GM21825 (cell line): ENCODE results near the gene VPS13A.
"Not testable (repeated sequence)": the region's sequence is repeated elsewhere in the genome, so short reads cannot be mapped to it uniquely, and the experiment has no call there.

ENCODE experiments used
- ATAC-seq: cut with Tn5 transposase; IDR thresholded peaks from one replicate; pipeline ENCODE4 v1.9.1; 2021; ENCODE audit warnings: mild to moderate bottlenecking, moderate library complexity; ENCODE audit not compliant: unreplicated experiment

The VPS13A gene

DNA sequence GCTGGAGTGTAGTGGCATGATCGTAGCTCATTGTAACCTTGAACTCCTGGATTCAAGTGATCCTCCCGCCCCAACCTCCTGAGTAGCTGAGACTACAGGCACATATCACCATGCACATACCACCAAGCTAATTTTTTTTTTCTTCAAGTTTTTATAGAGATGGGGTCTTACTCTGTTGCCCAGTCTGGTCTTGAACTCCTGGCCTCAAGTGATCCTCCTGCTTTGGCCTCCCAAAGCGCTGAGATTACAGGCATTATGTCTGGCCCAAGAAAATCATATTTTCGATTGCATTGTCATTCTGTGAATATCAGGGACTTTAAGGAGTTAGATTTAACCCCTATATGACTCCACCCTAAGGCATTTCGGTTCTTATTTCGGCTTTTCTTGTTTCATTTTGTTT lies 116.6 kb downstream of the VPS13A start:
- no peak for ATAC-seq

DNA sequence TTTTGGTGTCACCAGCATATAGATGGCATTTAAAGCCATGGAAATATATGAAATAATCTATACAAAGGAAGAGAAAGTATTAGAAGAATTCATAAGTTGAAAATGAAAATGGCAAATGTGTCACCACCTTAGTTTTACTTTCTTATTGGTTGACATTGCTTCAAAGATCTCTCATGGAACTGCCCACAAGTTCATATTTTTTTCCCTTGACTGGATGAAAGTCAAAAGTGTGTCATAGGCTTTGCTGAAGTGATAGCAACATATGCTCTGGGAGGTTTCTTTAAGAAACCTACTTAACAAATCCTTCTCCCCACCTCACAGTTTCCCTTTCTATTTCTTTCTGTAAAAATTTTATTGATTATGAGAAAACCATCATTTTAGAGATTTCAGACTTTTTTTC lies 127.2 kb downstream of the VPS13A start:
- ATAC-seq = peak; percentile 80

DNA sequence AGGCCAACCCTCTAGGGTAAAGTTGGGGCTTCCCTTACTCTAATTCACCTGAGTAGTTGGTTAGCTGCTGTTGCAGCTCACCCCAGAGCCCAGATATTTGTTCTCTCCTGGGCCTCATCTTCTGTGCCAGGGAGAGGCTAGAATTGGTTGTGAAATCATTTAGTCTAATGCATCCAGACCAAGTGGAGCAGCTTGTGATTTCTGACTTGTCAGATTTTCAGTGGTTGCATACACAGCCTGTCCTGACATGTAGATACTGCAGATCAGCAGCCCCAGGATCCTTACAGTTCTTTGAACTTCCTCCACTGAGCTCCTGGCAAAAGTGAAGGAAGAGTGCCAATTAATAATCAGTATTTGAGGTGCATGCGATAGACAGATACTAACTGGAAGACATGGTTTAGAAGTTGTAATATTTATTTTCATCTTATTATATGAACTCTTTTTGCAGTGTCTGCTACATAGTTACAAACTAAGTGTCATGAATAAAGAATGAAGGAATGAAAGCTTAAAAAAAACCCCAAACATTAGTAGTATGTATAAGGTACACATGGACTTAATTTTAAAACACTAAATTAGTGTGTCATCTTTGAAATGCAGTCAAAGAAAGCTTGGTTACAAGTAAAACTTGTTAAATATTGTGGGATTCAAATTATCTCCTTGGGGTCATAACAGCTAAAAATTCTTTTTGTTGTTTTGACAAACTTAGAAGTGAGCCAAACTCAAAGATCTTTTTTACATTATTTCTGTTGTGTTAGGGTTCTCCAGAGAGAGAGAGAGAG lies 128.5 kb downstream of the VPS13A start:
- no peak for ATAC-seq

DNA sequence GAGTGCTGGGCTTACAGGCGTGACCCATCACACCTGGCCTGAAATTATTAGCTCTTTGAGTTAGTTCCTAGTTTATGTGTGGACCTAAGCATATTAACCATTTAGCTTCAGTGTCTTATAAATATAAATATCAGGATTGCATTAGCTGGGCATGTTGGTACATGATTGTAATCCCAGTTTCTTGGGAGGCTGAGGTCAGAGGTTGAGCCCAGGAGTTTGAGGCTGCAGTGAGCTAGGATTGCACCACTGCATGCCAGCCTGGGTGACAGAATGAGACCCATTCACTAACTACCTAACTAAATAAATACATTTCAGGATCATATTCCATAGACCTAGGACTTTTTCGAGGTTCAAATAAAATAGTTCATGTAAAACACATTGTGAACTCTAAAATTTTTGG lies 129.8 kb downstream of the VPS13A start:
- no peak for ATAC-seq

DNA sequence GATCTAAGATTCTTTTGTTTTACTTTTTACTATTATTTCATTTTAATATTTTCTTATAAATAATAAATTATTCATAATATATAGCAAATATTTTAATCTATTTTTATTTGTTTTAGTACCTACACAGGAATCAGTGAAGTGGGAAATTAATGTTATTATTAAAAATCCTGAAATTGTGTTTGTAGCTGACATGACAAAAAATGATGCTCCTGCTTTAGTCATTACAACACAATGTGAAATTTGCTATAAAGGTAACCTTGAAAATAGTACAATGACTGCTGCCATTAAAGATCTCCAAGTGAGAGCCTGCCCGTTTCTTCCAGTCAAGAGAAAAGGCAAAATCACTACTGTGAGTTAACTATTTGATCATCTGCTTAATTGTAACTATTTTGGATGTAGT lies 138.7 kb downstream of the VPS13A start:
- ATAC-seq = no peak

DNA sequence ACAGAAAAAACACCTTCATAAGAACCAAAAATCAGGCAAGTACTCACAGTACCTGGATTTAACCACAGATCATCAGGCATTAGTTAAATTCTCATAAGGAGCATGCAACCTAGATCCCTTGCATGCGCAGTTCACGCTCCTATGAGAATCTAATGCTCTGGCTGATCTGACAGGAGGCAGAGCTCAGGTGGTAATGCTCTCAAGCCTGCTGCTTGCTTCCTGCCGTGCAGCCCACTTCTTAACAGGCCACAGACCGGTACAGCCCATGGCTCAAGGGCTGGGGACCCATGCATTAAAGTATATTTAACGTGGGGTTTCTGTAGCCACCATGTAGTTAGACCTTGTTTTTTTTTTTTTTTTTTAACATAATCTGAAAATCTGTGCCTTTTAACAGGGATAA lies 147.7 kb downstream of the VPS13A start:
- no peak for ATAC-seq

DNA sequence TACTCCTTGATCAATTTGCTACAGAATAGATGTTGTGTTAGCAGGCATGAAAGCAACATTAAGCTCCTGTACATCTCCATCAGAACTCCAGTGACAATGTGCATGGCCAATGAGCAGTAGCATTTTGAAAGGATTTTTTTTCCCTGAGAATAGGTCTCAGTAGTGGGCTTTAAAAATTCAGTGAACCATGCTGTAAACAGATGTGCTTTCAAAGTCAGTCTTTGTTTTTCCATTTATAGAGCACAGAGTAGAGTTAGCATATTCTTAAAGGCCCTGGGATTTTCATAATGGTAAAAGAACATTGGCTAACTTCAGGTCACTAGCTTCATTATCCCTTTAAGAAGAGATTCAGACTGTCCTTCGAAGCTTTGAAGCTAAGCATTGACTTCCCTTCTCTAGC lies 150.8 kb downstream of the VPS13A start:
- ATAC-seq = no peak

DNA sequence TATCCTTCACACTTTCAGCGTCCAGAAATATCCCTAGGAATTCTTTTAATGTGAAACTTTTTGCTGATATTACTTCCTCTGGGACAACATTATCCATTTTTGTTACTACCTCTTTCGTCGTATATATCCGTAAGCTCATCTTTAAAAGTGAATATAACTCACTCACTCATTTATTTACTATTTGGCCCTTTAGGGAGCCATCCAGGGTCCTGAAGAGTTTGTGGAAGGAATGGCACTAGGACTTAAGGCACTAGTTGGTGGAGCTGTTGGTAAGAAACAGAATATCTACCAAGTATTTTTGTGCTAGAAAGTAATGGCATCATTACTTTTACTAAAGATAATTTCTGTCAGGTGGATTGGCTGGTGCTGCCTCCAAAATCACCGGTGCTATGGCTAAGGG lies 192.7 kb downstream of the VPS13A start:
- ATAC-seq = no peak

DNA sequence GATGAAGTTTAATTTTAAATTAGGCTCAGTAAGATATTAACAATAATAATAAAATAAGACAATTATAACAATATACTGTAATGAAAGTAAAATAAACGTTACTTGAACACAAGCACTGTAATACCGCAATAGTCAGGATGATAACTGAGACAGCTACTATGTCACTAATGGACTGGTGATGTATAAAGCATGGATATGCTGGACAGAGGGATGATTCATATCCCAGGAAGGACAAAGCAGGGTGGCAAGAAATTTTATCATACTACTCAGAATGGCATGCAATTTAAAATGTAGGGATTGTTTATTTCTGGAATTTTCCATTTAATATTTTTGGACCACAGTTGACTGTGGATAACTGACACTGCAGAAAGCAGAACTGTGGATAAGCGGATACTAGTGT lies 196.9 kb downstream of the VPS13A start:
- no peak for ATAC-seq

DNA sequence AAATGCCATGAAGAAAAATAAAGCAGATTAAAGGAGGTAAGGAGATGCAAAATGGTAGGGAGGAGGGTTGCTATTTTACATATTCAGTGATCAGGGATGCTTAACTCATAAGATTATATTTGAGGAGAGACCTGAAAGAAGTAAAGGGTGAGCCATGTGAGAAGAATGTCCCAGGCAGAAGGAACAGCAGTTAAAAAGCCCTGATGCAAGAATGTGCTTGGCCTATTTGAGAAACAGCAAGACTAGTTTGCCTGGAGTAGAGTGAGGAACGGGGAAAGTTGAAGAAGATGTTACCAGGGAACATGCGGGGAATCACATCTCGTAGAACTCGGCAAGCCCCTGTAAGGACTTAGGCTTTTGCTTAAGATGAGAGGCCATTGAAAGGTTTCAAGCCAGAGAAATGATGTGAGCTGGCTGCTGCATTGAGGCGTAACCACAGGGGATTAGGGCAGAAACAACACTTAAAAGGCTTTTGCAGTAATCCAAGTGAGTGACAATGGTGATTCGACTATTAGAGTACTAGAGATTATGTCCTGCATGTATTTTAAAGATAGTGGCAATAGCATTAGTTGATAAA lies 198.7 kb downstream of the VPS13A start:
- no peak for ATAC-seq

DNA sequence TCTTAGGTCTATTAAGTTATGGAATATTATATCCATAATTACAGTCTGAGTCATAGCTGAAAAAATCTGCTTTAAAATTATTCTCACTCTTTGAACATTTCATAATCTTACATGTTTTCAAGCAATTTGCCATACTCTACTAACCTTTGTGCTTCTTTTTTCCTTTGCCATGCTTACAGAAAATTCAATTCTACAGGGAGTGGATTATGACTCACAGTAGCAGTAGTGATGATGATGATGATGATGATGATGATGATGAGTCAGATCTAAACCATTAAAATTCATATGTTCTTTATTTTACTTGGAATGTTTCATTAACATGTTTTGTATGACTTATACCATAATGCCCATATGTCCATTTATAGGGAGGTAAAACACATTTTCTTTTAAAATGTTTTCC lies 207.1 kb downstream of the VPS13A start:
- no peak for ATAC-seq

DNA sequence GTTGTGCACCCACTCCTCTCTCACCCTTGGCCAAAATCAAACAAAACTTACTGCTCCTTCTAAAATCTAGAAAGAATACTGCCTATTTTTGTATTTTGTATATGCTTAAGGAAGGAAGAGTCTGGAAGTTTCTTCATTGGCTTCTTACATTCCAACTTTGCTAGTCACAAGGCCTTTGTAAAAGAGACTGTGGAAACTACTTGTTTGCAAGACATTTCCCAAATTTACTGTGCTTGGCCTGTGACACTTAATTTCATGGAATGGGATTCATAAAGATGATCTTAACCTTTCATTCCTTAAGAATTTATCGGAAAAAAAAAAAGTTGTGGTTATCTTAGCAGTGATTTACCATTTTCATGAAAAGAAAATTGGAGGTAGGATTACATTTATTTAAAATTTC lies 208.9 kb downstream of the VPS13A start:
- ATAC-seq = no peak

DNA sequence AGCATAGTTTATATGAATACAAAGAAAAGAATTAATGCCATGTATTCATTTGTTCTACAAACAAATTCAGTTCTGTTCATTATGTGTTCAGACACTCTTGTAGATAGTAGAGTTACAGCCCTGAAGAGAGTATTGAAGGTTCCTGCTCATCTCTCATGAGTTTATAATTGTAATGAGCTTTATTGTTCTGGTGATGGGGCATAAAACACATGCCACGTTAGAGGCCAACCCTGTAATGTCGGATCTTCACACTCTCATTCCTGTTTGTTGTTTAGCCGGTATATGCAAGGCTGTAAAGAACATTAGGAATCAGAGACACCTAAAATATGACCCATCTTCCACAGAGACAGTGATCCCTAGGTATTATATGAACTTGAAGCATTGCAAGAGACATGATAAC lies 214.5 kb downstream of the VPS13A start:
- no peak for ATAC-seq

DNA sequence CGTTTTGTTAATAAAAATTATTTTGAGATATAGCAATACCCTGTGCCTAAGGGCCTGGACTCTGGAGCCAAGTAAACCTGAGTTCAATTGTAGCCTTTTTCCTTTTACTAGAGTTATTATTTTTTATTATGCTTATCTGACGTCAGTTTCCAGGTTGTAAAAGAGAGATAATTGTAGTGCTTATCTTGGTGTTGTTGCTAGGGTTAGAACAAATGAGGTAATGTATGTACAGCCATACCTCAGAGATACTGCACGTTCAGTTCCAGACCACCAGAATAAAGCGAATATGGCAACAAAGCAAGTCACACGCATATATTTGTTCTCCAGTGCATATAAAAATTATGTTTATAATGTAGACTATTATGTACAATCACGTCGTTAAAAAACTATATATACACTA lies 215.0 kb downstream of the VPS13A start:
- ATAC-seq = no peak

DNA sequence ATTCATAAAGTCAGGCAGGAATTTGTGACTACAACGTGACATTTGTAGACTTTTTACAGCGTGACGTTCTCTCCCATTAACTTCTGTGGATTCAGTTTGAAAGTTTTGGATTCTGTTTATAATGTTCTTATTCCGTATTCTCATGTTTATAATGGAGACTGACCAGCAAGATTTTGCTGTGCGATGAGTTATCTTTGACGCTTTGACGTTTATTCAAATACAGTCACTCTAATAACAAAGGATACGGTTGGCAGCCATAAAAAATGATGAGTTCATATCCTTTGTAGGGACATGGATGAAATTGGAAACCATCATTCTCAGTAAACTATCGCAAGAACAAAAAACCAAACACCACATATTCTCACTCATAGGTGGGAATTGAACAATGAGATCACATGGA lies 221.2 kb downstream of the VPS13A start:
- ATAC-seq = not testable (repeated sequence)

DNA sequence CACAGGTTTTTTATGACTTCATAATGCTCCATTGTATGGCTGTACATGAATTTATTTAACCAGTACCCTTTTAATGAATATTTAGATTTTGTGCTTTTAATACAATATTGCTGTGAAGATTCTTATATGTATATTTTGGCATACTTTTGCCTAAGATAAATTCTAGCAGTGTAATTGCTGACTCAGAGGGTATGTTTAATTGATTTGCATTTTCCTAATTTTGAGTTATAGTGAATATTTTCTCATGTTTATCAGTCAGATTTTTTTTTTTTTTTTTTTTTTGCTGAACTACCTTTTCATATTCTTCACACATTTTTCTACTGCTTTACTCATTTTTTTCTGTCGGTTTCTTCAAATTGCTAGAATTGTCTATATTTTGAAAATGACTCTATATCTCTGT lies 222.6 kb downstream of the VPS13A start:
- no peak for ATAC-seq

DNA sequence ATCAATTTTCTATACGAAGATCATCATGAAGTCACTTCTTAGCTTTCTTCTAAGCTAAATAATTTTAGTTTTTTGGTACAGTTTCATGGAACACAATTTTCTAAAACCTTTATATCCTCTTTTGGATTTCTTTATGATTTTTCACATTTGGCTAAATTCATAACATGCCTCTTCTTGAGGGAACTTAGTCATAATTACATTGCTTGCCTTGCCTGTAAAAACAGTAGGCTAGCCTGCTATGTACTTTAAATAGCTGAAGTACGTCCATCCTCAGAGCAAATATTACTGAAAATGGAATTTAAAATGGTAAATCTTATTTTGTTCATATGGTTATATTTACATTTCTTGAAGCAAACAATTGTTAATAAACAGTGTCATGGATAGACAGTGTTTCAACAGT lies 225.0 kb downstream of the VPS13A start:
- no peak for ATAC-seq

DNA sequence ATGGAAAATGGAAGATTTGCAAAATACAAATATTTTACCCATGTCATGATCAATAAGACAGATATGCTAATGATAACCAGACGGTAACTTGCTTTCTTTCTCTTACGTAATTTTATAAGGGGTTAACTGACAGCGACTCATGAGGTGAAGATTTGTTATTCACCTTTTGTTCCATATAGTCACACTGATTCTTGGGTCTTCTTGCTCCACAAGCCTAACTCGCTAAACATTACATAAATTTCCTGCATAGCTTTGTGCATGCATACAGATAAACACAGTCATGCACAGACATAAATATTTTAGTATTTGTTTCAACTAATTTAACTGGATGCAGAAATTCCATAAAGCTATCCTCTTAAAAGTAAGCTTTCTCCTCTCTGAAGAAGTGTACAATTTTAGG lies 225.9 kb downstream of the VPS13A start:
- ATAC-seq = no peak

DNA sequence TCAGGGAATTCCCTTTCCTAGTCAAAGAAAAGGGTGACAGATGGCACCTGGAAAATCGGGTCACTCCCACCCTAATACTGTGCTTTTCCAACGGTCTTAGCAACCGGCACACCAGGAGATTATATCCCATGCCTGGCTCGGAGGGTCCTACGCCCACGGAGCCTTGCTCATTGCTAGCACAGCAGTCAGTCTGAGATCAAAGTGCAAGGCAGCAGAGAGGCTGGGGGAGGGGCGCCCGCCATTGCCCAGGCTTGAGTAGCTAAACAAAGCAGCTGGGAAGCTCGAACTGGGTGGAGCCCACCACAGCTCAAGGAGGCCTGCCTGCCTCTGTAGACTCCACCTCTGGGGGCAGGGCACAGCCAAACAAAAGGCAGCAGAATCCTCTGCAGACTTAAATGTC lies 231.2 kb downstream of the VPS13A start:
- ATAC-seq = not testable (repeated sequence)

DNA sequence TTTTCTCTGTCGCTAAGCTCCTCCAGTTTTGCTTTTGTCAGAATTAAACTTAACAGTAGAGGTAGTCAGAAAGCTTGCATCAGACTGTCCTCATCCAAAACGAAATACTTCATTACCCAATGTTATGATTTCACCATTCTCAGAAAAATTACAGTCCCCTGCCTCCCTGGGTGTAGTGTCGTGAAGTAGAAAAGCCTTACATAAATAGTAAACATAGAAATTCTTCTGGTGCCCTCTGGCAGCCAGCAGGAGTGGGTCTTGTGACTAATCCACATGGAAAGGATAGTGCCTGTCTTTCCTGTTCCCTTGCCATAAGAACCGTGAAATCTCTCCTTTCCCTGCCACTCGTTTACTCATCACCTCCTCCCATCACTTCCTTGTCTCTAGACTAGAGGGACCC lies 240.2 kb downstream of the VPS13A start:
- ATAC-seq = no peak

DNA sequence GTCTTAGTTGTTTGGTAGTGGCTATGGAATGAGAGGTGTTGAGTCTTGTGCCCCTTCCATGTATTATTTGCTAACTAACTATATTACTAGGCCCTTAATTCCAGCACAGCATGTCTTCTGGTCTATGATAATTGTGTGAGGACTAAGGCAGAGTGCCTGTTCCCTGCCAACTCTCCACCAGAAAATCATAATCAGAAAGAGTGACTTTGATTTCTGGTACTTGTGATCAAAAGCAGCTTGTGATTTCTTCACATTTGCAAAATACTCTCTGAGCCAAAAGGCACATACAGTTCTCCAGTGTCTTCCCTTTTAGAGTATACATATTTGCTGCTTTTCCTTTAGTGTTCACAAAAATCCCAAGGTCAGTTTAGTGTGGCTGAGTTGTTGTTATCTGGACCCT lies 240.9 kb downstream of the VPS13A start:
- ATAC-seq = no peak

DNA sequence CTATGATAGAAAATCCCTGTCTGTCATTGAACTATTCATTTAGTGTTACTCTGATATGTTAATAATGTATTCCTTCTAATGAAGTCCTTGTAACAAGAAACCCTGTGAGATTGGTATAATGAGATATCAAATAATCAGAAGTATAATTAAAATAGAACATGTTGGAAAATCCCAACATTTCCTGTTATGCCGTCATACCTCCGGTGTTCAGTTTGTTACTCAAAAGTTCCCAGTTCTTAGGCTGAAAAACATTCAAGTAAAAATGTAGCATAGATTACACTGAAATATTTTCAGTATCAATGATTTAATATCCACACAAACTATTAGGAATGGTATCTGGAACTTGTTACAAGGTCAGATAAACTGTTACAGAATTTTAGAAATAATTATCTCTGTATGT lies 243.3 kb downstream of the VPS13A start:
- ATAC-seq = no peak
